ENCODE measurements around the gene KCNJ6.
"Not testable (repeated sequence)": the region's sequence is repeated elsewhere in the genome, so short reads cannot be mapped to it uniquely, and the experiment has no call there.

Gene KCNJ6

DNA sequence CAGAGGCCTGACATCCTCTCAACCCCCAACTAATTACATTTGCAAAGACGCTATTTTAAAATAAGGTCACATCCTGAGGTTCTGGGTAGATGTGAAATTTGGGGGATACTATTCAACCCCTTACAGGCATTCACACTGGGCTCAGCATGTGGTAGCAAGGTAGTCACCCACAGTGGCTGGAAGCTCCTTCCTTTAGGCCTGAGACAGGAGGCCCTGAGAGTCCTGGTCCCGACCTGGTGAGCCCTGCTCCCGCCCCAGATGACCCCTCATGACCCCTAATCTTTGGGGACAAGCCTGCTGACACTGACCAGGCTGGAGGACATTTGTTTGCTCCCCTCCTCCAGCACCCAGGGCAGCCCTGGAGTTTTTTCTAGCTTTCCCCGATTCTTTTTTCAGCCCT lies 323.8 kb downstream of the KCNJ6 start:
- no peak for DNase-seq

DNA sequence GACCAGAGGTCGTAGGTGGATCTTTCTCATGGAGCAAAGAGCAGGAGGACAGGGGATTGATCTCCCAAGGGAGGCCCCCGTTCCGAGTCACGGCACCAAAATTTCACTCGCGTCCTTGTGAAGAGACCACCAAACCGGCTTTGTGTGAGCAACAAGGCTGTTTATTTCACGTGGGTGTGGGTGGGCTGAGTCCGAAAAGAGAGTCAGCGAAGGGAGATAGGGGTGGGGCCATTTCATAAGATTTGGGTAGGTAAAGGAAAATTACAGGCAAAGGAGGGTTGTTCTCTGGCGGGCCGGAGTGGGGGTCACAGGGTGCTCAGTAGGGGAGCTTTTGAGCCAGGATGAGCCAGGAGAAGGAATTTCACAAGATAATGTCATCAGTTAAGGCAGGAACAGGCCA lies 324.3 kb downstream of the KCNJ6 start:
- DNase-seq, result not testable (repeated sequence)

DNA sequence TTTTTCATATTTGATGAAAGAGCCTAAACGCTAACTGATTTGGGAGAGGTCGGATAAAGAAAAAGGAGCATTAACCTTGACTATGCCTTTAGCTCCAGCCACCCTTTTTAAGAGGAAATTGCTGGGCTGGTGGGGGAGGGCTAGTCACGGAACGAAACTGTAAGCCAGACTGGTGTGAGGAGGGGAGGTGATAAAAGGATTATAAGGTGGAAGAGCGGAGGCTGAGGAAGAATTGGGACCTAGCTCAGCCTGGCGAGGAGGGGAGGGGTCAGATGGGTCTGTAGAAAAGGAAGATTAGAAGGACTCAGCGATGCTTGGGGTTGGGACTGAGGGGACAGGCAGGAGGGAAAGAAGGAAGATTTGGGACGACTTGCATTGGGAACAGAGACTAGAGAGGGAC lies 325.4 kb downstream of the KCNJ6 start:
- not testable (repeated sequence) for DNase-seq

DNA sequence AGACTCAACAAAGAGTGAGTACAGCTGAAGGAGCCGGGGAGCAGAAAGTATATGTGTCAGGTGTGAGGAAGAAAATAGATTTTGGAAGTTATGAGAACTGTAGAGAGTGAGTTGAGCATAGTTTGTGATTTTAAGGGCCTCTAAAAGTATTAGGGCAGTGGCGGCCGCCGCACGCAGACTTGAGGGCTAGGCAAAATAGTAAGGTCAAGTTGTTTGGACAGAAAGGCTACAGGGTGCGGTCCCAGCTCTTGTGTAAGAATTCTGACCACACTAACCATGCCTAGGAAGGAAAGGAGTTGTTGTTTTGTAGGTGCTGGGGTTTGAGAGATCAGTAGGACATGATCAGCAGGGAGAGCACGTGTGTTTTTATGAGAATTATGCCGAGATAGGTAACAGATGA lies 327.6 kb downstream of the KCNJ6 start:
- not testable (repeated sequence) for DNase-seq

DNA sequence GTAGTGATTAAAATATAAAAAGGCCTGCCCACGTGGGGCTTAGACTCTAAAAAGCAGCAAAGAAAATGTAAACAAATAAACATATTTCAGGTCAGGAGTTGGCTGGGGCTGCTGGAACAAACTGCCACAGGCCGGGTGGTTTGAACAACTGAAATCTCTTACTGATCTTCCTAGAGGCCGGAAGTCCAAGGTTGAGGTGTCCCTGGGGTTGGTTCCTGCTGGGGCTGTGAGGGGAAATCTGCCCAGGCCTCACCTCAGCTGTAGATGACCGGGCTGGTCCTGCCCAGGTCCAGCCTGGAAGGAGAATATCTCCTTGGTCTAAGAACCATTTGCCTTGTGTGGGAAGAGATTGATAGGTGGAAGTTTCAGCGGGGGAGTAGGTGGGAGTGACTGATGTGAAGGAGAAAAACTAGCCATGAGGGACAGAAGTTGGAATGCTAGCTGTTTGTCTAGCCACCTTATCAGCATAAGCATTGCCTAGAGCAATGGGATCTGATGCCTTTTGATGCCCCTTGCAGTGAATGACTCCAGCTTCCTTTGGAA lies 328.6 kb downstream of the KCNJ6 start:
- no peak for DNase-seq

DNA sequence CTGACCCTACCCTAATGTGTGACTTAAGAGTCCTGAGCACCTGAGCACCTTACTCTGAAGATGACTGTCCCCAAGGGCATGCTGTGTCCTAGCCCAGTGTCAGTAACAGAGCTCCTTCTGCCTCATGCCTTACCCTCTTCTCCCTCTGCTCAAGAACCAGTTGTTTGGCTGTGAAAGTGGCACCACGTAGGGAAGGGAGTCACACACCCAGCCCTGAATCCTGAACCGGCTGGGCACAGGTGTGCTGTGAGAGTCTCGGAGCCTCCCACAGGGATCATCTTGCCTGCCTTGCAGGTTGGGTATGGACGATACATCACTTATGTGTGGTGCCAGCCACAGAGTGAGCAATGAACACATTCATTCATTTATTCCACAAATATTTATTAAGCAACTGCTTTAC lies 329.1 kb downstream of the KCNJ6 start:
- no peak for DNase-seq

DNA sequence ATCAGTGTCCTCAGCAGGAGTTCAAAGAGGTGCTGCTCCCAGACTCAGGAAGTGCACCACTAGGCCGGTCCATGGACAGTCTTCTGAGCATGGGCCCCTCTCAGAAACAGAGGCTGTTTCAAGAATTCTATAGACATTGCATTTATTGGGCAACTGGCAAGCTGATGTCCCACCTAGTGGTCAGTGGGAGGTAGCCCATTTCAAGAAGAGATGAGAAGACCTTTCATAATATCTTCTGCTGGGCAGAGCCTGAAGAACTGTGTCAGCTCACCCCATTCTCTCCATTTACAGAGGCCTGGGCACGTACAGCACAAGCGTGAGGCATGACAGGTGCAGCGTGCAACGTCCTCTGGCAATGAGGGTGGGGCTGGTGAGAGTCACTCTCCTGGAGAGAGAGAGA lies 333.7 kb downstream of the KCNJ6 start:
- no peak for DNase-seq

DNA sequence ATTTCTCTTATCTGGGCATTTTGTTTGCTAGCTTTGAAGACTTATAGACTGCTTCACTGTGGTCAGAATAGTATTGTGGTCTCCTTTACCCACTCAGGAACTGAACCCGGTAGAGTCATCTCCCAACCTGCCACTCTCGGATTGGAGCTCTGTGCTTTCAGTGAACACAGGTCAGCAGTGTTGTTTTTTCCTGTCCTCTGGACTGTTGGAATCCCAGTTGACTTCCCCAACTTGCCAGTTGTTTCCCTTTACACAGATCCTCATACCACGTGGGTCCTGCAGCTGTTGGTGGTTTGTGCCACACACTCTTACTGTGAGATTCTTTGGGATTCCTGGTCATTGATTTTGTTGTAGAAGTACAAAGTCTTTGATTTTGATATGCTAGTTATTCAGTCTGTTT lies 335.6 kb downstream of the KCNJ6 start:
- DNase-seq, result no peak

DNA sequence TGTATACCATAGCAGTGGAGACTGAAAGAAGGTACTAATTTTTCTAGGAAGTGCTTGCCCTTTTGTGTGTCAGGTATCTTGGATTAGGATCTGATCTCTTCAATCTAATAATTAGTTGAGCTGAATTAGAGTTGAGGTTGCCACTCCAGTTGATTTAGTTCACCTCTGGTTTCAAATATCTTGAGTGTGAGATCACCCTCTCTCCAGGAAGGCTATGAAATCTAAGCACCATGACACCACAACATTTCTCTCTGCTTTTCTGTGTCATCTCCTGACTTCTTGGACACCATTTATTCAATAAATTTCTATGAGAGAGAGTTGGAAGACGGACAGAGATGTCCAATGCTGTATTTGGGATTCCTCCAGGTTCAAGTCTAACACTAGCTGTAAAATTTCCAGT lies 336.9 kb downstream of the KCNJ6 start:
- no peak for DNase-seq

DNA sequence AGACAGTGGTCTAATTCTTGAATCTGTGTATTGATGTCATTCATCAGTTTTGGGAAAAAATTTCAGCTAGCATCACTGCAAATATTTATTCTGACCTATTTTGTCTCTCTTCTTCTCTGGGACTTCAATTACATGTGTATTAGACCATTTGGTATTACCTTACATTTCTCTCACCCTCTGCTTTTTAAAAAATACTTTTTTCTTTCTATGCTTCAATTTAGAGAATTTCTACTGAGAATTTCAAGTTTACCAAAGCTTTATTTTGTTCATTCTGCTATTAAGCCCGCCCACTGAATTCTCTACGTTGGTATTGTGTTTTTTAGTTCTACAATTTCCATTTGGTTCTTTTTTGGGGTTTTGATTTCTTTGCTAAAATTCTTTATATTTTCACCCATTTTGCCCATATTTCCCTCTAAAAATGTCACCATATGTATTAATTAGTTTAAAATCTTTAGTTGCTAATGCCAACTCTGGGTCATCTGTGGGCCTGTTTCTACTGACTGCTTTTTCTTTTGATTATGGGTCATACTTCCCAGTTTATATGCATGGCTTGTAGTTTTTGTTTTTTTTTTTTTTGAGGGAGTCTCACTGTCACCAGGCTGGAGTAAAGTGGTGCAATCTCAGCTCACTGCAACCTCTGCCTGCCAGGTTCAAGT lies 337.7 kb downstream of the KCNJ6 start:
- no peak for DNase-seq

DNA sequence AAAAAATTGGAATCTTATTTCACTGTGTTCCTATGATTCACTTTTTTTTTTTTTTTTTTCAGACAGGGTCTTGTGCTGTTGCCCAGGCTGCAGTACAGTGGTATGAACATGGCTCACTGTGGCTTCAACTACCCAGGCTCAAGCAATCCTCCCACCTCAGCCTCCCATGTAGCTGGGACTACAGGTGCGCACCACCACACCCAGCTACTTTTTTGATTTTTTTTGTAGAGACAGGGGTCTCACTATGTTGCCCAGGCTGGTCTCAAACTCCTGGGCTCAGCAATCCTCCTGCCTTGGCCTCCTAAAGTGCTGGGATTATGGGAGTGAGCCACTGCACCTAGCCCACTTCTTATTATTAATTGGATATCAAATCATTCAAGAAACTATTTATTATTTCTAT lies 339.3 kb downstream of the KCNJ6 start:
- not testable (repeated sequence) for DNase-seq

DNA sequence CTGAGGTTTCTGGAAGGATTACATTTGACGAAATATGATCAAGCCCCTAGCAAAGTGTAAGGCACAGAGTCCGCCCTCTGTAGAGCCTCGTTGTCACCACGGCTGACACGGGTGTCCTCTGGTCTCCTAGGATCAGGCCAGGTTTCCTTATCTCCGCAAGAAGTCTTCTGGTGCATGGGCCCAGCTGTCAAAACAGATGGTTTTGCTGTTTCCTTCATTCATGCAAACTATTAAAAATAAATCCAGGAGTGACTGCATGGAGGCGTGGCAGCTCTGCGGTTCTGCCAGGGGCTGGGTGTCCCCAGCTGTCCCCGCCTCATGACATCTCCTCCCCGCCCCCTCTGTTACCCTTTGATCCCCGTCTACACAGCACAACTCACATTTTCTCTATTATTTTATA lies 340.7 kb downstream of the KCNJ6 start:
- DNase-seq, result no peak

DNA sequence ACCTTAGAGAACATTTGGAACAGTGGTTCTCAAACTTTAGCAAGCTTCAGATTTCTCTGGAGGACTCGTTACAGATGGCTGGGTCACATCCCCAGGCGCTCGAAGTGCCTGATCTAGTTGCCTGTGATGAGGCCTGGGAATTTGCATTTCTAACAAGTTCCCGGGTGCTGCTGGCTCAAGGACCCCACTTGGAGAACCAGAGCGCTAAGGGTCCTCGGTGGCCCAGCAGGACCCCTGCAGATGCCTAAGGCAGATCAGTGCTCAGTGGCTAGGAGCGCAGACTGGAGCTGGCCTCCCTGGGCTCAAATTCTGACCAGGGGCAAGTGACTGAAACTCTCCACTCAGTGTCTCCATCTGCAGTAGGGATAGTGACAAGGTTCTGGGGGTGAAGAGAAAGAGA lies 341.5 kb downstream of the KCNJ6 start:
- DNase-seq, result no peak

DNA sequence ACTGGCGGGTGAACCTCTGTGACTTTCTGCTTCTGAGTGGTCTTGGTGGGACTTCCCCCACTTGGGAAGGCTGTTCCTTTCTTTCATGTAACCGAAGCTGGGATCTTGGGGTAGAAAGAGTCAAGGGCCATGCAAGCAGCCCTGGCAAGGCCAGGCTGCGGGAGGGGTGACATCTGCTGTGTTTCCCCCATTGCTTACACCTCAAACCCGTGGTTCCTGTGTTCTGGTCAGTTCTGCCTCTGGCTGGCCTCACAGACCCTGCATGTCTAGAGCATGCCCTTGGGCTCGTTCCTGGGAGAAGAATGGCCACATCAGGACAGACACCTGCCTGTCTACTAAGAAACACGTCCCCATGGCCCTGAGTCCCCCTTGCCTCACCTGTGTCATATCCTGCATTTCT lies 341.9 kb downstream of the KCNJ6 start:
- DNase-seq, result no peak

DNA sequence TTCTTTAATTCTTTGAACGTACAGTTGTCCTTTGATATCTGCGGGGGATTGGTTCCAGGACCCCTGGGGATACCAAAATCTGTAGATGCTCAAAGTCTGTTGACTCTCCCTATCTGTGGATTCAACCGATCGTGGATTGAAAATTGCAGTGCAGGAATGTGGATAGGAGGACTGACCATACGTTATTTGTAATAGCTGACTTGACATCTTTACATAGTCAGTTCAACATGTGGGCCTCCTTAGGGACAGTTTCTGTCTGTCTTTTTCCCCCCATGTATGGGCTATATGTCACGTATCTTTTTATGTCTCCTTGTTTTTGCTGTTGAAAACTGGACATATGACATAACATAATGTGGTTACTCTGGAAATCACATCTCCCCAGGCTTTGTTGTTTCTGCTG lies 344.8 kb downstream of the KCNJ6 start:
- DNase-seq, result no peak

DNA sequence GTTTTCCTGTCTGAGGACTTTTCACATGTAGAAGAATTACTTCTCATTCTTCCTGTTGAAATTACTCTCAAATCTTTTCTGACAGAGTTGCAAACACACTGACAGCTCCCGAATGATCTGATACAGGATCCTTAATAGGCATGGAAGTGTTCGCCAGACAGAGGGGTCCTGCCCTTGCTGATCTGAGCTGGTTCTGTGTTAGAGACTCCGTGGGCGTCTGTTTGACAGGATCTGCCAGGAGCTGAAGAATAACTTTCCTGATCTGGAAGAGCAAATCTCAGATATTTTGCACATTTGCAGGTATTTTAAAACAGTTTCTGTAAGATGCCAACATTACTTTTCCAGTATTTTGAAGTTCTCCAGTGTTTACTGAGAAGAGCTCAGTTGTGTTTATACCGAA lies 347.3 kb downstream of the KCNJ6 start:
- DNase-seq, result no peak

DNA sequence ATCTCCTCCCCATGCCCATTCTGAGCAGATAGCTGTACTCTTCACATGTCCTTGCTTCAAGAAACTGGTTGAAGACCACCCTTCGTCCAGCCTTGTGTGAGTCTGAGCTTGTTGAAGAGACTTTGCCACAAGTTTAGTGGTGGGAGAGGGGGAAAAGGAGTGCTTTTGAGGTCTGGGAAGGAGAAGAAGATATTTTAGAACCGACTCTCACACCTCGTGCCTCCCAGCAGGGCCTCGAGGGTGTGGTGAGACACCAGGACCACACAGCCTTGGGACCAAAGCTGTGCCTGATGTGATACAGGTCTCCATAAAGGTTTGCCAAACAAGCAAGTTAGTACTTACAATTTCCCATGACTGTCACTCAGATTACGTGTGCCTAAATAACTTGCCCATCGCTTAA lies 347.8 kb downstream of the KCNJ6 start:
- DNase-seq, result no peak

DNA sequence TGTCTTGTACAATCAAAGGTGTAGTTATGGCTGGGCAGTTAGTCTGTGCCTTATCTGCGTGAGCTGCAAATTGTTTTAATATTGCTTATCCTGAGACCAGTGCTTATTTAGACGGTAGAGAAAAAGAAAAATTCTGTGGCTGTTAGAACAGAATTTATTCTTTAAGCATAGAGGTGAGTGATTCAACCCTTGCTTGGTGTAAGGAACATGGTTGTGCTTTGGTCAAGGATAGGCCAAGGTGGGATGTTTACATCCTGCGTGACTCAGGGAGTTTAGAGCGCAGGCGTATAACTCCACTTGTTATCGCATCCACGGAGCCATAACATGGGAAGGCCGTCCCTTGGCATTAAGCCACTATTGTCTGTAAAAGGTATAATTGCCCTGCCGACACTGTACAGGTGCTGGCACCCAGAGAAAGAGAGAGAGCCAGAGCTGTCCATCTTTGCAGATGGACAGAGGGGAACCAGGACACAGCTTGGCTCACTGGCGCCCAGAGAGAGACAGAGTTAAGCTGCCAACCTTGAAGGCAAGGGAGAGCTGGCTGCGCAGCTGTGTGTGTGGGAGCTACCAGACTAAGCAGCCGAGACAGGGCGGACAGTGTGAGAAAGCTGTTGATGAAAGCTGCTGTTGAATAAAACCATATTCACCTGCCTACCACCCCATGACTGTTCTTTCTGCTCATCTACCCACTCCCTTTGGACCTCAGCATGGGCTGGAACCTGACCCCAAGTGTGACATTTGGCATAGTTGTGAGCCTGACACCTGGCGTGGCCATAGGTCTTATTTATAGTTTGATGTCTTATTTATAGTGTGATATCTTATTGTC lies 349.3 kb downstream of the KCNJ6 start:
- DNase-seq, result no peak

DNA sequence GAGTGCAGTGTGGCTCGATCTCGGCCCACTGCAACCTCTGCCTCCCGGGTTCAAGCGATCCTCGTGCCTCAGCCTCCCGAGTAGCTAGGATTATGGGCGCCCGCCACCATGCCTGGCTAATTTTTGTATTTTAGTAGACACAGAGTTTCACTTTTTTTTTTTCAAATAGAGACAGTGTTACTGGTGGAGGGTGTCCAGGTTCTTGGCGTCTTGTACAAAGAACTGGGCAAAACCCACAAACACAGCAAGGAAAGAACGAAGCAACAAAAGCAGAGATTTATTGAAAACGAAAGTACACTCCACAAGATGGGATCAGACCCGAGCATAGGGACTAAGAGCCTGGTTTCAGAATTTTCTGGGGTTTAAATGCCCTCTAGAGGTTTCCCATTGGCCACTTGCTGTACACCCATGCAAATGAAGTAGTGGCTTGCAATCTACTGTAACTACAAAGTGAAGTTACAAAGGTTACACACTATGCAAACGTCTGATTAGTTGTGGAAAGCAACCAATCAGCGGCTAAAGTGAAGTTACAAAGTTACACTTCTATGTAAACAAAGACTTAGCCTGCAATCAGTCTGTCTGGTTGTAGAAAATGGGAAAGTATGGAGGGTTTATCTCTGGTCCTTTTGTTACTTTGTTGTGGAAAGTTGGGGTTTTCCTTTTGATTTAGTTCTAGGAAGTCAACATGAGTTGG lies 350.6 kb downstream of the KCNJ6 start:
- DNase-seq, result no peak

DNA sequence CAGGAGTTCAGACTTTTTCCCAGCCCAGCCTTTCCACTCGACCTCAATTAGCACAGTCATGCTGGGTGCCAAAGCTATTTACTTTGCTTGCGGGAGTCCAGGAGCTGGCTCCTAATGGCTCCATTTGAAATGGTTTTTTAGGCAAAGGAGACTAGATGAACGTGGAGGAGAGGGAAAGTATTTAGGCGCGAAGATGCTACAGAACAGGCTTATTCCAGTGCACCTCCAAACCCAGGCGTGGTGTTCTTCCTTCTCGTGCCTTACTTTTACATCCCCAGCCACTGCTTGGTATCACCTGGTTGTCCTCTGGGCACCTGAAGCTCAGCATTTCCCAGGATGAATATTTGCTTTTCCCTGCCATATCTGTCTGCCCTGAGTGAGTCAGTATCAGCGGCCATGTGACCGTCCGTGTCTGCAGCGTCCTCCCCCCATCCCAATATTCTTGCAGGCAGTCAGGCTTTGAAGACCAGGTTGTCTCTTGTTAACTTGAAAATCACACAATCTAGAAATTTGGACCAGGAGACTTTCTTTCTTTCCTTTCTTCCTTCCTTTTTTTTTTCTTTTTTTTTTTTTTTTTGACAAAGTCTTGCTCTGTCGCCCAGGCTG lies 351.2 kb downstream of the KCNJ6 start:
- DNase-seq, result no peak

DNA sequence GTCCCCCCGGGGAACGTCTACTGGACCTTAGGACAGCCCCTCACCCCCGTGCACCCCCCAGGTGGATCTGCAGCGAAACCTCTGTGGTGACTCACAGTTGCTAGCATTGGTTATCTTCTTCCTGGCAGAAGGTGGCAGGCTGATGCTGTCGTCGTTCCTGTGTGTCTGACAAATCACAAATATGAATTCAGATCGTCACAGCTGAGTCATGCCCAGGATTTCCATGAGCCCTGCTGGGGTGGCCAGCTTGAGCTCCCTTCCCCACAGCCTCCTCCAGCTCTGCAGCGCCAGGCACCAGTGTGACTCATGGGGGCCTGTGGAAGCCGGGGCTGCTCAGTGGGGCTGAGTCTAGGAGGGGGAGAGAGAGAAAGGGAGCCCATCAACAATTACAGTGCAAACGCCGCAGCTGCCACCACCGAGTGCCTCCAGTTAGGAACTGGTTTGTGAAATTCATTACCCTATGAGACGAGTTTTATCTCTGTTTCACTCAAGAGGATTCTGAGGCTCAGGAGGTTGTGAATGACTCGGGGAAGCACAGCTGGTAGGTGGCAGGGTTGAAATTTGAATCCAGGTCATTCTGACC lies 351.8 kb downstream of the KCNJ6 start:
- DNase-seq, result peak; percentile 14 to 67

DNA sequence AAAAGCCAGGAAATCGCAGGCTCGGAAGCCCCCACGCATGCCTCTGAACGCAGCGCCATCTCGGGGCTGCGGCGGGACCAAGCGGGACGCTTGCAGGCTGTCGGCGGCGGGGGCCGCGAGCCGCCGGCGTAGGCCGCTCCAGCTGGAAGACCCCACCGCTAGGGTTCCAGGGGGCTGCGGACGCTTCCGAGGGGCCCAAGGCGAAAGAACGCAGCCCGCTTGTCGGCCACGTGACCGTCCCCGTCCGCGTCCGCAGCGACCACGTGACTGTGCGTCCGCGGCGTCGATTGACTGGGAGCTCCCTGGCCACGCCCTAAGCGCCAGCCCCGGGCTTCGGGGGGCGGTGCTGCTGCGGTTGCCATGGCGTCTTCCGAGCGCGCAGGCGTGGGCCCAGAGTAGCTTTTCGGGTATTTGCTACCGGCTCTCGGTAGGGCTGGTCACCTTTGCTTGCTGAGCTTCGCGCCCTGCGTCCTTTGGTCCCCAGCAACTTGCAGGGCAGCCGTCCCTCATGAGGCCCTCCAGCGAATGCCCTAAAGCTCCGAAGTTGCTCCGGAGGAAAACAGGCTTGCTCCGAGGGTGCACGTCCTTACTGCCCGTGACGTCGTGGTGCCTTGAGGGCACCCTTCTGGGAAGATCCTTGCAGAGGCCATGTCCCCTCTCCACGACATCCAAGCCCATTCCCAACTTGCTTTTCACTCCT lies 352.5 kb downstream of the KCNJ6 start:
- peak; percentile 85 to 92 for DNase-seq

All from NCI-H1930 (cell line).